ENCODE measurements around the gene AGBL1. TPM values are rescaled to one million over a fixed set of nuclear protein-coding genes. Genes with fewer than 3 reads are reported as not detected.

The AGBL1 gene
- total and polyA plus RNA-seq, 8 donors: under 0.01 to 0.18 TPM; not detected in 6

DNA sequence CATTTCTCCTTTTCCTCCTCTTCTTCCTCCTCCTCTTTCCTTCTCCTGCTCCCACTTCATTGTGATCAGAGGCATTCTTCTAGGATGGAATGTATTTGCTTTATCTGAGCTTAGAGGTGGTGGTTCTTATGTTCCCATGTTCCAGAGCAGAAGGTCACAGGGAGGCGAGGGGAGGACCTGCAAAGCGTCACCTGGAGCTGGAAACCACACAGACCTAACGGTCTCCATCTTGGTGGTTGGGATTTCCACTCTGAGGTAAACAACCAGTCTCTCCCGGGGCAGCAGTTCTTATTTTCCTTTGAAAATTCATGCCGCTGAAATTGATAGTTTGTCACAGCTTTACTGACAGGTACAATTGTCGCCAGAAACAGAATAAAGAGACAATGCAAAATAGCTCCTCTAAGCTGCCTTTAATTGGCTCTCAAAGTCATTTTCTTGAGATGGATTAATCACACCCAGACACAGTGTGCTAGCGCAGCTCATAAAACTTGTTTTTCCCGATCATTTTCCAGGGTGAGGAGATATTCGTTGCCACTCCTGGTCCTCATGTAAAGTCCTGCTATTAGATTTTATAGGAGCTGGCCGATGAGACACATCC, 16.9 kb upstream of the AGBL1 start:
- no peak for TF ChIP-seq EP300 (IDR thresholded peaks at IDR 0.05)
- no peak for TF ChIP-seq POLR2AphosphoS5 (IDR thresholded peaks at IDR 0.05)
- TF ChIP-seq POLR2A (IDR thresholded peaks at IDR 0.05): no peak
- TF ChIP-seq, protein P1, sequence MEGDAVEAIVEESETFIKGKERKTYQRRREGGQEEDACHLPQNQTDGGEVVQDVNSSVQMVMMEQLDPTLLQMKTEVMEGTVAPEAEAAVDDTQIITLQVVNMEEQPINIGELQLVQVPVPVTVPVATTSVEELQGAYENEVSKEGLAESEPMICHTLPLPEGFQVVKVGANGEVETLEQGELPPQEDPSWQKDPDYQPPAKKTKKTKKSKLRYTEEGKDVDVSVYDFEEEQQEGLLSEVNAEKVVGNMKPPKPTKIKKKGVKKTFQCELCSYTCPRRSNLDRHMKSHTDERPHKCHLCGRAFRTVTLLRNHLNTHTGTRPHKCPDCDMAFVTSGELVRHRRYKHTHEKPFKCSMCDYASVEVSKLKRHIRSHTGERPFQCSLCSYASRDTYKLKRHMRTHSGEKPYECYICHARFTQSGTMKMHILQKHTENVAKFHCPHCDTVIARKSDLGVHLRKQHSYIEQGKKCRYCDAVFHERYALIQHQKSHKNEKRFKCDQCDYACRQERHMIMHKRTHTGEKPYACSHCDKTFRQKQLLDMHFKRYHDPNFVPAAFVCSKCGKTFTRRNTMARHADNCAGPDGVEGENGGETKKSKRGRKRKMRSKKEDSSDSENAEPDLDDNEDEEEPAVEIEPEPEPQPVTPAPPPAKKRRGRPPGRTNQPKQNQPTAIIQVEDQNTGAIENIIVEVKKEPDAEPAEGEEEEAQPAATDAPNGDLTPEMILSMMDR (IDR thresholded peaks at IDR 0.05): no peak
- H3K27ac ChIP-seq: no peak overlapping the region
- 70 to 76% (median 72%) methylated on average over 10 of the region's 10 CpGs for WGBS, 5 donors
- H3K27me3 ChIP-seq: peaks cover 0 to 11% (median 0%) of the 10 kb centered on the region in 3 donors
- no peaks in the 10 kb centered on the region for H3K4me1 ChIP-seq
- no peak overlapping the region for H3K4me3 ChIP-seq
- no peak for DNase-seq
- H3K36me3 ChIP-seq: no peaks in the 10 kb centered on the region
- intact Hi-C loops (cut with DNase I; ENCODE audit: low total_unique reads): no loop called here
- no peaks in the 10 kb centered on the region for H3K9me3 ChIP-seq

DNA sequence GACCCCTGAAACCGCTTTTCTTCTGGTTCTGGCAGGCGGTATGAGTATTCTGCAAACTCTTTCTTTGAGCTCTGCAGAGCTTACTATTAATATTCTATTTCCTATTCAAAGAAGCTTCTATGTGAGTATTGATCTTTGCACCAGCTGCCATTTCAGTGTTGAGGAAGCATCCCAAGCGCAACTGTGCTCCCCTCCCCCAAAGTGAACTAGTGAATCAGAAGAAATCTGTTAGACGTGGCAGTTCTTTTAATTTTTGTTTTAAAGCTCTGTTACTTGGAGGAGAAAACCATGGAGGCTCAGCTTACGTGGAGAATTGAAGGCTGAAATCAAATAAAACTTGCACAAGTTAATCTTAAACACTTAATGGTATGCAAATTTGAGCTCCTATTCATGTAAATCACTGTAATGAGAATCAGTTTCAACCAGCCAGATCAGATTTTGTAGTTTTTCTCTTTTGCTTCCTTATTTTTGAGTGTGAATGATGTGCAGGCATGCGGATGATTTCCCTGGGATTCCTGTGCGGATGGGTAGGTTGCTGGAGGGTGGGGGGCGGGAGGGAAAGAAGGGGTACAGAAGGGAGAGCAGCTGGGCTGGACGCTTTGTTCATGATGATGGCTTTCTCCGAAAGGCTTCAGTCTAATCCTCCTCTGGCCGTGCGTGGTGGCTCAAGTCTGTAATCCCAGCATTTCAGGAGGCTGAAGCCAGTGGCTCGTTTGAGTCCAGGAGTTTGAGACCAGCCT, 16.1 kb upstream of the AGBL1 start:
- H3K27me3 ChIP-seq: peaks cover 0 to 11% (median 0%) of the 10 kb centered on the region in 3 donors
- H3K9me3 ChIP-seq: no peaks in the 10 kb centered on the region
- H3K4me3 ChIP-seq: no peak overlapping the region
- no peaks in the 10 kb centered on the region for H3K4me1 ChIP-seq
- no peak for DNase-seq
- WGBS, 5 donors: 72 to 81% (median 75%) methylated on average over 13 of the region's 13 CpGs
- intact Hi-C loops (cut with DNase I; ENCODE audit: low total_unique reads): no loop called here
- H3K27ac ChIP-seq: no peak overlapping the region
- no peaks in the 10 kb centered on the region for H3K36me3 ChIP-seq
- no peak for TF ChIP-seq POLR2AphosphoS5 (IDR thresholded peaks at IDR 0.05)

DNA sequence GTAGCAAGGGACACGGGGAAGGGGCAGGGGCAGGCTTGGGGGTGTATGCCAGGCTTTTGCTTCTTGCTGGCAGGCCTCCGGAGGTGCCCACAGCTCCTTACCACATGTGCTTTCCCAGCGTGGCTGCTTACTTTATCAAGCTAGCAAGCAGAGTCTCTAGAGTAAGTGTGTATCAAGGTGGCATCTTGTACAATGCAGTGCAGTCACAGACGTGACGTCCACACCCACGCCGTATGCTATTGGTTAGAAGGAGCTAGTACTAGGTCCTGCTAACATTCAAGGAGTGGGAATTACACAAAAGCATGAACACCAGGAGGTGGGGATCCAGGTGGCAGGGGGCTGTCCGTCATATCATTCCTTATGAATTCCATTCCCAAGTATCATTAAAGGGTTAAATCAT, 15.3 kb upstream of the AGBL1 start:
- Histone ChIP-seq H3K27ac (no peak overlapping the region), H3K9me3 (no peaks in the 10 kb centered on the region), H3K36me3 (no peaks in the 10 kb centered on the region), H3K4me1 (no peaks in the 10 kb centered on the region), H3K4me3 (no peak overlapping the region), H3K27me3 (peaks cover 0 to 11% (median 0%) of the 10 kb centered on the region in 3 donors)
- intact Hi-C loops (cut with DNase I; ENCODE audit: low total_unique reads): no loop called here
- TF ChIP-seq POLR2A (IDR thresholded peaks at IDR 0.05) (no peak), POLR2AphosphoS5 (IDR thresholded peaks at IDR 0.05) (no peak)
- TF ChIP-seq, protein P1 (IDR thresholded peaks at IDR 0.05): no peak
- WGBS, 5 donors: 82 to 88% (median 84%) methylated on average over 8 of the region's 8 CpGs
- DNase-seq: no peak

DNA sequence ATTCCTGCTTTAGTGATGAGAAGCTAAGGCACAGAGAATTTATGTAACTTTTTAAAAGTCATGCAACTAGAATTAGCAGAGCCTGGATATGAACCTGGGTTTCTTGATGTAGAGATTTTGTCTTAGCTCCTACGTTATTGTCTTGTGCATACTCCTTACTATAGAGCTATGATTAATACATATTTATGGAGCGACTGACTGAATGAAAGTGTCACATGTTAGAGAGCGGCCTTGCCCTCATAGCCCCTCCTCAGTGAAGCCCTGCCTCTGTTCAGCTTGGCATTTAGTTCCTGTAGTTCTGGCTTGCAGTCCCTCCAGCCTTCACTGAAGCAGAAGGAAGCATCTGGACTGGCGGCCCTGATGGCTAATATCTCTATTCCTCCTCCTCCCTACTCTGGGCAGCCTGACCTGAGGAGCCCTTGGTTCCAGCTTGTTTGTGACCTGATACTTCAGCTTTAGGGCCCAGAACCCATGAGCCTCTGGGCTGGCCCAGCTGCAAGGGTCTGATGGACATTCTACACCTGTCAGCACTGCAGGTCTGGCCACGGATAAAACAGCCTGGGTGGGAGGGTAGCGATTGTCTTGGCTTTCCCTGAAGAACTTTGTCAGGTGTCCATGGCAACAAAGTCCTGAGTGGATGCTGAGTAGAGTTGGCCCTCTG, 13.4 kb upstream of the AGBL1 start:
- no peaks in the 10 kb centered on the region for H3K4me1 ChIP-seq
- 75 to 85% (median 79%) methylated on average over 6 of the region's 6 CpGs for WGBS, 5 donors
- TF ChIP-seq EP300 (IDR thresholded peaks at IDR 0.05) (no peak), POLR2AphosphoS5 (IDR thresholded peaks at IDR 0.05) (no peak), POLR2A (IDR thresholded peaks at IDR 0.05) (no peak)
- TF ChIP-seq, protein P1 (IDR thresholded peaks at IDR 0.05): no peak
- H3K9me3 ChIP-seq: no peaks in the 10 kb centered on the region
- no peak for DNase-seq
- intact Hi-C loops (cut with DNase I; ENCODE audit: low total_unique reads): no loop called here
- no peak overlapping the region for H3K27ac ChIP-seq
- H3K36me3 ChIP-seq: no peaks in the 10 kb centered on the region
- H3K27me3 ChIP-seq: peaks cover 0 to 10% (median 0%) of the 10 kb centered on the region in 3 donors
- no peak overlapping the region for H3K4me3 ChIP-seq
